HG03469 (cell line): ENCODE data around the gene CYP1B1.

ENCODE experiments used
- ATAC-seq: cut with Tn5 transposase; IDR thresholded peaks from one replicate; pipeline ENCODE4 v1.9.1; 2021; ENCODE audit warnings: mild to moderate bottlenecking, moderate library complexity, moderate number of reproducible peaks; ENCODE audit not compliant: unreplicated experiment

CYP1B1 gene

DNA sequence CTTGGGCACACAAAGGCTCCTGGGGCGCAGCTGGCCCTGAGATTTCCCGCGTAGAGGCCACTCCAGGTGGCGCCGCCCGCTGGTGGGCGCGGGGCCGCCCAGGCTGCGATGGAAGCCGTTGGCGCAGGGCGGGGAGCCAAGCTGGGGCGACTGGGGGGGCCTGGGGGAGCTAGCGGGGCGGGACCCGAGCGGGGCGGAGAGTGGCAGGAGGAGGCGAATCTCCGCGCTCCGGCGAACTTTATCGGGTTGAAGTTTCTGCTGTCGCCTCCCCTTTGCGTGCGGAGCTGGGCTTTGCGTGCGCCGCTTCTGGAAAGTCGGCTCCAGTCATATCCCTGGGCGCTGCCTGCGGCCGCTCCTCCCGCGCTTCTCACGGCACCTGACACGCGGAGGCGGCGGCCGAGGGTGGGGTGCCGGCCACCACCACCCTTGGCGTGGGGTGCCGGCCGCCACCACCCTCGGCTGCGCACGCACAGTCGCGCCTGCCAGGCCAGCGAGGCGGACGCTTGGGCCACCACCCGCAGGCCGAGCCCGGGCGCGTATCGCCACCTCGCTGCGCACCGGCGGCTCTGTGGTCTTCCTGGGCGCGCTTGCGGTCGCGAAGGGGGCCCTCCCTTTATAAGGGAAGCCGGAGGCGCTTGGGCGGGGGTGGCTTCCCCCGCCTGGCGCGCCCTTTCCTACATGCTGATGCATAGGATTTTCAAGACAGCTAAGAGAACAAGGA lies 919 bp upstream of the CYP1B1 start:
- ATAC-seq = no peak

DNA sequence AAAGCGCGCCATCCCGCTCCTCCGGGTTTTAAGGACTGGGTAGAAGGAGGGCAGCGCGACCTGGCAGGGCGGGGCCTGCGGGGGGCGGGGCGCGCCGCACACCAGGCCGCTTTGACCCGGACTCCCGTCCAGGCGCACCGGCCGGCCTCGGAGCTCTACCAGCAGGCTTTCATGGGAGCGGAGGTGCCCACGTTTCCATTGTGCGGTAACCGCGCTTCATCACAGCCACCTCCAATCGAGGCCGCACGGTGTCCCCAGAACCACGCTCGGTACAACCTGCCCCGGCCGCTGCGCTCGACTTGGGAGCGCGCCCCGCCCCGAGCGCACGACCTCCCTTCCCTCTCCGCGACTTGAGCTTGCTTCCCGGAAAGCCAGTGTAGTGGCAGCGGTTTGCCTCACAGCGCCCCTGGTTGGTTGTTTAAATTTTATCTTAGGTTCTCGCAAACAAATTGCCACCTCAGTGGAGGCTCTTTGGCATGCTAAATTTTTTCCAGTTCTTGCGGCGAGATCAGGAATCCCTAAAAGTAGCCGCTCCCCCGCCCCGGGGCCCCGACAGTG lies 280 bp upstream of the CYP1B1 start:
- ATAC-seq = no peak

DNA sequence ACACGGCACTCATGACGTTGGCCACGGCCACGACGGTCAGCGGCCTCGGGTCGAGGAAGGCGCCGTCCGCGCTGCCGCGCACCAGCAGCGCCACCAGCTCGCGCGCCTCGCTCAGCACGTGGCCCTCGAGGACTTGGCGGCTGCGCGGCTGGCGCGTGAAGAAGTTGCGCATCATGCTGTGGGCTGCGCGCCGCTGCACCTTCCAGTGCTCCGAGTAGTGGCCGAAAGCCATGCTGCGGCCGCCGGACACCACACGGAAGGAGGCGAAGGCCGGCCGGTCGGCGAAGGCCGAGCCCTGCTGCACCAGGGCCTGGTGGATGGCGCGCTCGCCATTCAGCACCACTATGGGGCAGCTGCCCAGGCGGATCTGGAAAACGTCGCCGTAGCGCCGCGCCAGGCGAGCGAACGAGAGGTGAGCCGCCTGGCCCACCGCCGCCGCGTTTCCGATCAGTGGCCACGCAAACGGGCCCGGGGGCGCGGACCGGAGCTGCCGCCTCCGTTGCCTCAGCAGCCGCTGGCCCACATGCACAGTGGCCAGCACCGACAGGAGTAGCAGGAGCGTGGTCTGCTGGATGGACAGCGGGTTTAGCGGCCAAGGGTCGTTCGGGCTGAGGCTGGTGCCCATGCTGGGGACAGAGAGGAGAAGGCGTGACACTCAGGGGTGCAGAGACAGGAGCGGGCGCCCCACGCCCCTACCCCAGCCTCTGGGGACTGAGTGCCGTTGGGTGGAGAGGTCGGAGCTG lies 1.0 kb downstream of the CYP1B1 start:
- ATAC-seq = no peak

DNA sequence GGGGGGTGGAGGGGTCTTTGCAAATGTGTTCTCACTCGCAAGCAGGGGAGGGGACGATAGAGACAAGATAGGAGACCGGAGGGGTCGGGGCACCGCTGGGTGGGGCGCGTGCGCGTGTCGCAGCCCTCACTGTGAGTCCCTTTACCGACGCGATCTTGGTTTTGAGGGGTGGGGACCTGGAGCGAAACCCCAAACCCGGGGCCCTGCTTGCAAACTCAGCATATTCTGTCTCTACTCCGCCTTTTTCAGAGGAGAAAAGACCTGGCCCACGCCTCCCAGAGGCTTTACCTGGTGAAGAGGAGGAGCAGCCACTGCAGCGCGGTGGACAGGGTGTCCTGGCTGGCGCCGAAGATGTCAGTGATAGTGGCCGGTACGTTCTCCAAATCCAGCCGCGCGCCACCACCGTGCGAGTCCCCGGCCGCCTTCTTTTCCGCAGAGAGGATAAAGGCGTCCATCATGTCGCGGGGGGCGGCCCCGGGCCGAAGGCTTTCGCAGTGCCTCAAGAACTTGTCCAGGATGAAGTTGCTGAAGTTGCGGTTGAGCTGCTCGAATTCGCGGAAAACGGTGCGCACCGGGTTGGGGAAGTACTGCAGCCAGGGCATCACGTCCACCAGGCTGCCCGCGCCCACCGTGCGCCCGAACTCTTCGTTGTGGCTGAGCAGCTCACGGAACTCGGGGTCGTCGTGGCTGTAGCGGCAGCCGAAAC lies 1.7 kb downstream of the CYP1B1 start:
- ATAC-seq = no peak

DNA sequence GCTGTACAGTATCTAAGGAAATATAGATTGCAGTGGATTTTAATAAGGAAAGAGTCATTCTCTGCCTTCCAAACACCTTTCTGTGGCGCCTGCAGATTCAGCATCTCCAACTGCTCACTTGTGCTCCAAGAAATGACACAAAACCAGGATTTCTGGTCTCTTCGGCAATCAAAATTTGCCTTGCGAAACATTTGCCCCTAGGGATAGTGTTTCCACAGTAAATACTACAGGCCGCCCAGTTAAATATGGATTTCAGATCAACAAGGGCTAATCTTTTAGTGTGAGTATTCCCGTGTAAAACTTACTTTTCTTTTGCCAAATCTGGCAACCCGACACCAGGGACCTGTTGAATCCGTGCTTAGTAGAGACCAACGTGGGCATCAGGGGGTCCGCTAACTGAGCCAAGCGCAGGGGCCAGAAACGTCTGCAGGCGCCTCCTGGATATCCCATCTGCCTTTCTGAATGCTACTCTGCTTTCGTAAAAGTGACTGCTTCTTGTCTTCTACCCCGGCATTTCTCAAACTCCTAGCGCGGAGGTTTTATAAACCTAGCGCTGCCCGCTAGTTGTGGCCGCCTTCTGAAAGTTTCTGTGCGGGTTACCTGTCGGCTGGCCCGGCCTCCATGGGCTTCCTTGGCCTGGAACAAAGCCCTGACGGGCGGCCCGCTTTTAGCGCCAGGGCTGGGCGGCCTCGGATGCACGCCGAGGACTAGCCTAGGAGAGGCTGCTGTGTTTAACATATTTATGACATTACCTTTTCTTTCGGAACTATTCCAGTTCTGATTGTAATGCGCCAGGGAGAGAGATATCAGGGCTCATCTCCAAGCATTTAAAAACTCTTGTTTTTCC lies 2.5 kb downstream of the CYP1B1 start:
- no peak for ATAC-seq

DNA sequence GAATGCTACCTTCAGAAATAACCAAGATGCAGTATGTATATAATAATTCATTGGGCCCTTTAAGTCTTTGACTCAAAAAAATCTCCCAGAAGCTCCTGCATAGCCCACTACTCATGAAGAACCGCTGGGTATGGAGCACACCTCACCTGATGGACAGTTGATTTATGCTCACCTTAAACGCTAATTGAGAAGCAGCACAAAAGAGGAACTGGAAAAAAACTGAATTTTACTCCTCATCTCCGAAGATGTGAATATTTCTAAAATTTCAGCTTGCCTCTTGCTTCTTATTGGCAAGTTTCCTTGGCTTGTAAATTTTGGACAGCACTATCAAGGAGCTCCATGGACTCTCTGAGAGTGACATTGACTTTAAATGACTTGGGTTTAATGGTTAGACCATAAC lies 5.5 kb downstream of the CYP1B1 start:
- no peak for ATAC-seq

DNA sequence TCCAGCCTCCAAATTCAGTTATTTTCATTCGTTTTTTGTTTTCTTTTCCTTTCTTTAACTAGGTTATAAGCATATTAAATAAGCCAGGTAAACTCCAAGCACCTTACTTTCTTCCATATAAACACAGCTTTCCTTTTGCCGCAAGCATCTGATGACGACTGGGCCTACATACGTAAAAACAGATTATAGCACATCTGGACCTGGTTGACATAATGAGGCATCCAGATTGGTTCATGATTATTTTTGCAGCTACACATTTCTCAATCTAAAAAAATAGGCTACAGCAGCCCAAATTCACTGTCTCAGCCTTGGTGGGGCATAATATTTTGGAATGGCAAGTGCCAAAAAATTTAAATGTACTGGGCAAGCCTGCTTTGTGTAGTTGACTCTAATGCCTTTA lies 7.7 kb downstream of the CYP1B1 start:
- ATAC-seq = no peak

DNA sequence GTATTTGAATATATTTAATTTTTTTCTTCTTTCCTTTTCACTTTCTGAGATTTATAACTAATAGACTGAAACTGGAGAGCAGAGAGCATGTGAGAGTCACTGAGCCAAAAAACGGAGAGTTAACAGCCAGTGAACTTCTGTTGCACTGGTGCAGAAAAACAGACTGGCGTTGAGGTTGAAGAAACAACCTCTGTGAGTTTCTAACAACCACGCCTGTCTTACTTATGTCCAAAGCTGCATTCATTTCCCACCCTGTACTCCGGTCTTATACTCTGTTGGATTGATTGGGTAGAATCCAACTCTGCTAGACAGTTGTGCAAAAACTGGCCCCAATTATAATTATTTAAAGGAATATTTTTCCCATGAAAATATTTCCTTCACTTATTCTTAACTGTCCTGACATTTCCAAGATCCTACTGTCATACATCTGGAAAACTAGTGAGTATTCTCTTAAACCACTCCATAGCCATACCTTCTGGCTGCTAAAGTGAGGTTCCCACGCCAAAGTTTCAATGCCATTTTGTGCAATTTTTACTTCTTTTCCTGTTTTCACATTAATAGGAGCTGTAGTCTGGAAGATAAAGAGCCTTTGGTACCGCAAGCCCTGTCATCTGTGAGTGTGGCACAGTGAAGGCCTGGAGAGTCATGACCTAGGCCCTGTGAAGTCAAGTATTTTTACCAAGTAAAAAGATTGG lies 9.4 kb downstream of the CYP1B1 start:
- ATAC-seq = no peak

DNA sequence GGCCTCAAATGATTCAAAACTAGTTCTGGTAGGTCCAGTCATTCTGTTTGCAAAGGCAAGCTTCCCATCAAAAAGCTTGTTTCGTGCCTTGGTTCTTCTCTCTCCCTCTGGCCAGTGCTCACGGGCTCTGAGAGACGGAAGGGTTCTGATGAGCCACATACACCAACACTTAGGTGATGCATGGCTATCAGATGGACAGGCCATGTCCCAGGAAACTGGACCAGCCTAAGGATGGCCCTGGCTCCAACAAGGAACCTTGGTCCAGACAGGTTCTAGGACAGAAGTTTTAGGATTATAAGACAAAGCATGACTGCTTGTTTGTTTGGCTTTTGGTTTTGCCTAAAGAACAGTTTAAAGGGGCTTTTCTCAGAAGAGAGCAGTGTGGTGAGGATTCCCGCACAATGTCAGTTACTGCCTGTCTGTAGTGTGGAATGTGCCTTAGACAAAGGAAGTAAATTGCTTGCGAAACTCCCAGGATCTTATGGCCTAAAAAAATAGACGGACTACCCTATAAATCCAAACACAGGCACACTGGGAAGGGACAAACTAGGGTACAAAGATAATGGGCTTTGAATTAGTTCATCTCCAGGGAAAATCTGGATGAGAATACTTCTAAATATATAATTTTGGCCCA lies 10.3 kb downstream of the CYP1B1 start:
- no peak for ATAC-seq

DNA sequence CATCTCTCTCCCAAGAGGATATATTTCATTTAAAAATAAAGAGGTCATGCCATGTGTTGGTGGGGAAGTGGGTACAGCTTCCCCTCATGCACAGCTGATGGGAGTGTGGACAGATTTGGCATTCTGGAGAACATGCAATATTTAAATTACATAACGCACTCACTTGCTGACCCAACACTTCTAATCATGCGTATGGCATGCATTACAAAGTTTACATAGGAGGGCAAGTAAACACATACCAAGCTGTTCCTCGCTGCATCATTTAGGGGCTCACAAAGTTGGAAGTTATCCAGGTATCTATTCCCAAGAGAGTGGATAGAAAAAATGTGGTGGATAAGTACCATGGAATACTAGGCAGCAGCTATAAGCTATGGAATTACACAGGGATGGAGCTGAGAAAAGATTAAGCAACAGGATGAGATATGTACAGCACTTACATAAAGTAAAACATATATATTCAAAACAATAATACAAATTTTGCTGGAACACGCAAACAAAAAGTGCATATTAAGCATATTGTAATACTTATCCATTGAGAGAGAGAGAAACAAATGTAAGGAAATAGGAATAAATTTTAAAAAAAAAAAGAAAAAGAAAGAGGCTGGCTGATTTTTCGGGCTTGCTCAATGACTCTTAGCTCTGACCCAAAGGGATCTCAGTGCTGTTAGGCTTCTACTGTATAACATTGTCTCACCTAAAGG lies 11.0 kb downstream of the CYP1B1 start:
- ATAC-seq = no peak

DNA sequence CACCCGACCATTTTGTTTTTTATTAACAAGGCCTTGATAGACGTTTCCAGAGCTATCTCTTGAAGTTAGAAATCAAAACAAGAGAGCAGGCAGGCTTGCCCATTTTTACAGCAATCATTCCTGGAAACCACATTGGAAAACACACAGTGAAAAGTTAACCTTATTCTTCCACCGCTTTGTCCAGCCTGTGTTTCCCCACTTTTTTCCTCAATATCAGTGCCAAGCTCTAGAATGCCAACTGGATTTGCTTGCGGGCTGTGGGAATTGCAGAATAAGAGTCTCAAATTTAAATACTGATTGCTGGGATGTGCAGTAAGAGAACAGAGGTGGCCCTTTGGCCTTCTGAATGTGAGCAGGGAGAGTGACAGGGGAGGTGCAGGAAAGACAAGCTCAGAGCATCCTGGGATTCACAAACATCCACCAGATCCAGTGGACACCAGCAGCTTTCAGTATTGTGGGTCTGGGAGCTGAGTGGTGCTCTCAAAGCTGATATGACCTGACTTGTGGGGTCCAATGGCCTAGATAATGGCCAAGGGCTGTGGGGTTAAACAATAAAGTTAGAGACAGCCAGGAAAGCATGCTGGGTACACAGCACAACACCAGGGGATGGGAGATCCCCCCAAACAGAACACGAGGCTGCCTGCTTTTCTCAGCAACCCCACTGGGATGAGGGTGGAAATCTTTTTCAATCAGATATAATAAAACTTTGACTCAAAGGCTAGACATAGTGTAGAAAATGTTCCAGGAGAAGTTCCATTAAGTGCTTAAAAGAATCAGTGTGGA lies 15.5 kb downstream of the CYP1B1 start:
- ATAC-seq = no peak

DNA sequence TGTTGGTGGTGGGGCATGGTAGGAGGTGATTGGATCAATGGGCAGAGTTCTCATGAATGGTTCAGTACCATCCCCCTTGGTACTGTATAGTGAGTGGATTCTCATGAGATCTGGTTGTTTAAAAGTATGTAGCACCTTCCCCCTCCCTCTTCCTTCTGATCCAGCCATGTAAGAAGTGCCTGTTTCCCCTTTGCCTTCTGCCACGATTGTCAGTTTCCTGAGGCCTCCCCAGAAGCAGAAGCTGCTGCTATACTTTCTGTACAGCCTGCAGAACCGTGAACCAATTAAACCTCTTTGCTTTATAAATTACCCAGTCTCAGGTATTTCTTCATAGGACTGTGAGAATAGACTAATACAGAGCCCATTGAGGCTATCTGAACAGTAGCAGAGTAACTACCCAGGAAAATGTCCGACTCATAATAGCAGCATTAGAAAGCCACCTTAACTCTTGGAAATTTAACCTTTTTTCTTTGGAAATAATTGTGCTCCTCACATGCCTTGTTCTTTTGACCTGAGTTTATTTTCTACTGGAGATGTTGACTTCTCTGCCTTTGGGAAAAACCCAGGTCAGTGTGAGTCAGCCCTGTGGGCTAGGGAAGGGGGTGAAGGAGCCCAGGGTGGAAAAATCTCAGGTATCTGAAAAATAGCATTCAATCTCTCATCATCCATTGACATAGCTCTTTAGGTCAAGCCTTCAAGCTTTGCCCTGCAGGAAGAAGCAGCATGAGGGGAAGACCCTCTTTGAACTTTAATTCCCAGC lies 18.1 kb downstream of the CYP1B1 start:
- no peak for ATAC-seq

DNA sequence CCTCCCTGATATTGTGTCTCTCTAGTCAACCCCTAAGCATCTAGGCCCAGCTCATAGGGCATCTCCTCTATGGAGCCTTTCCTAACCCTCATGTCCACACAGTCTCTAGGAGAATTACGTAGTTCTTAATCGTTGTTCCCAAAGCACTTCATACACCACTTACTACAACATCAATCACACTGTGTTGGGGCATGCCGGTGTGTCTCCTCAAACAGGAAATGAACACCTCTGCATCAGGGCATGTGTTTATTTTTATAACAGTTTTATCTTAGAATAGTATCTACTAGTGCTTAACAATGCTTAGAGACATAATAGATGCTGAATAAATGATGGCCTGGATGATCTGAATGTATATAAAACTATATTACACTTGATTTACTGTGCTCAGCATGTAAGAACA lies 19.7 kb downstream of the CYP1B1 start:
- no peak for ATAC-seq

DNA sequence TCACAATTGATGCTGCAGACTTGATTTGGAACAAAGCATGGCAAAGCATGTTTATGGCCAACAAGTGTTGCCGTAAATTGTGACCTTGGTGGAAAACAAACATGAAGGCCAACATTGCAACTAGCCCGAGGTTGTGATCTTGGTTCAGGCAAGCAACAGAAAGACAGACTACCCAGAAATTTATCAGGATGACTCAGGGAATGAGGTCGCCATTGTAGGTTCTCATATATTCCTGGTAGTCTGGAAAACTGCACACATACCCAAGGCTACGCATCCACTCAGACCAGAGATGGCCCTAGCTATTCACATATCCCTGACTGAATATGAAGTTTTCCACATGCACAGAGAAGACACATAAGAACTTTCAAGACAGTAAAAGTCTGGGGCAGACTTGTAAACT lies 30.1 kb downstream of the CYP1B1 start:
- ATAC-seq = no peak

DNA sequence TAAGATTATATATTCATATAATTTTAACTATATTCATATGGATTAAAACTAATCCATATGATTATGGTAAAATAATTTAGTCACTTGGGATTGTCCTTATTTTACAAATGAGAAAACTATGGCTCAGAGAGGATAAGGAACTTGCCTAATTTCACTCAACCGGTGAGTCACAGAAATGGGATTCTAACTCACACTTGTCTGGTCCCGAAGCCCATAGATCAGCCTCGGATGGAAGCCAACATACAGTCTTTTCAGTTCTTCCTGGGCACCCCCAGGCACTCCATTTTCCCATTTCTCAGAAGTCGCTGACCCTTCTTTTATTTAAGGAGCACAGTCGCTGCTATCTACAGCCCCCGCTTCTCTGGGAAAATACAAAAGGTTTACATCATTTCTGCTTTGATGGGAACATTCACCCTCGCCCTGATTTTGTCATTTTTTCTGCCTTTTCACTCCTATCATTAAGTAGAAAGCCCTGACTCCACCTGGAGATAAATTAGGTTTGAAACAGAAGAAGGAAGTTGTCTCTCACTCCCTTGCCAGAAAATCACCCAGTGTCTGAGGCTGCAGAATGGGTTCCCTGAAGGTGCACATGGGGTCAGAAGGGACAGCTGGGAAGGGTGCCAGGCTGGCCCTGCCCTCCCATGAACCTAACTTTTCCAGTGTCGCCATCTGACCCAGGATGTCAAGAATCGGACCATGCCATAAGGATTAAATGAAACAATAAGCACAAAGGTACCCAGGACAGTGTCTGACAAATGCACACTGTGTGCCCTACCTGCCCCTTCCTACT lies 36.6 kb downstream of the CYP1B1 start:
- ATAC-seq = no peak

DNA sequence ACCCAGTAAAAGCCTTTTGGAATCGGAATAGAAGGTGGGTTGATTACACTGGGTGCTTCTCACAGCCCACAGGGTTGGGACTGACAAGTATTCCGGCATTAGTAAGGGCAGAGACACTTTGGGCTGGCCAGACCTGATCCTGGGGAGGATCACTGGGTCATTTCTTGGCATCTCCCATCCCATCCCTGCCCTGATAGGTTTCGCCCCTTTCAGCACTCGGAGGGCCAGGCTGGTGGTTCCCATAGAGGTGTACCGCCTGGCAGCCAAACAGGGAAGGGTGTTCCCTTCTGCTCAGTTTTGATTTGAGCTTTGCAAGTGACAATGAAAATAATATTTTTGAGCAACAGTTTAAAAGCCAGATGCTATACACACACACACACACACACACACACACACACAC lies 37.3 kb downstream of the CYP1B1 start:
- no peak for ATAC-seq
